K562 (cell line): ENCODE measurements around the gene MACROH2A2. TPM values are rescaled to one million over a fixed set of nuclear protein-coding genes. Genes with fewer than 3 reads are reported as not detected.

Source experiments
- ATAC-seq: fragments of 200-7000 bp; cut with Tn5 transposase; 3 replicates; pipeline ENCODE4 v1.9.1; 2020; ENCODE audit warnings: moderate library complexity
- BruUV-seq: library from RNA; stranded (reverse); fragments of 400-500 nt; replicated peaks from 2 replicates; lab custom pipeline; 2021; lab: Mats Ljungman, UMichigan
- CTCF ChIA-PET: fragments of 300-600 bp; formaldehyde crosslinking; extraction: SDS; loops from one replicate; lab custom pipeline; 2021; ENCODE audit warnings: low intra/inter-chr PET ratio; lab: Yijun Ruan, JAX
- POLR2A ChIA-PET: fragments of 300-600, 350-650 bp; sonication (Branson Sonifier 250); formaldehyde crosslinking; extraction: SDS; loops from one replicate; lab custom pipeline; 2021; ENCODE audit warnings: antibody characterized with exemption, inconsistent platforms; lab: Yijun Ruan, JAX
- DNase-seq, 4 experiments: peaks; one replicate each; pipeline versions ENCODE4 v3.0.0 to v3.0.0-alpha.2; 2011 to 2018; ENCODE audit warnings: low spot score in 3 of 4, mixed read lengths in 3 of 4; ENCODE audit errors: extremely low read depth in 1 of 4
- FAIRE-seq: peaks from 2 replicates; lab custom pipeline; 2011; peaks lifted over from hg19 to GRCh38; lab: Jason Lieb, UNC
- H2AFZ ChIP-seq: 2 replicates; pipeline ENCODE4 v1.6.0; 2011; ENCODE audit warnings: low read depth, low read length, control low read depth, inconsistent platforms
- H3K27ac ChIP-seq: fragments of 200-600 bp; 3 replicates; pipeline ENCODE4 v1.8.0; 2011; ENCODE audit warnings: low read depth, mild to moderate bottlenecking, control low read depth, inconsistent platforms, low read length, moderate library complexity, mixed read lengths; ENCODE audit errors: extremely low read depth
- H3K27me3 ChIP-seq, 2 experiments: fragments of 300-600 bp in 1 of 2; 2 replicates in 1 of 2; 3 replicates in 1 of 2; pipeline versions ENCODE4 v1.6.0 to v1.8.0; 2011; ENCODE audit warnings: inconsistent platforms in 2 of 2, low read length in 2 of 2, mild to moderate bottlenecking in 1 of 2, mixed read lengths in 1 of 2, moderate library complexity in 1 of 2; ENCODE audit not compliant: control insufficient read depth in 2 of 2, insufficient read depth in 2 of 2
- H3K36me3 ChIP-seq: fragments of 300-600 bp; 3 replicates; pipeline ENCODE4 v1.8.0; 2011; ENCODE audit warnings: mild to moderate bottlenecking, low read length, inconsistent platforms; ENCODE audit not compliant: control insufficient read depth, insufficient read depth
- H3K4me1 ChIP-seq, 2 experiments: fragments of 200-600 bp in 1 of 2; replicated peaks in 1 of 2; 2 replicates in 1 of 2; 3 replicates in 1 of 2; pipeline versions ENCODE4 v1.5.1 to v1.8.0; 2011; ENCODE audit warnings: inconsistent platforms in 2 of 2, low read length in 2 of 2, mild to moderate bottlenecking in 1 of 2, mixed read lengths in 1 of 2, moderate library complexity in 1 of 2; ENCODE audit not compliant: control insufficient read depth in 2 of 2, insufficient read depth in 2 of 2
- H3K4me2 ChIP-seq: 2 replicates; pipeline ENCODE4 v1.6.1; 2011; ENCODE audit warnings: low read length, control low read depth, inconsistent platforms, mixed read lengths; ENCODE audit not compliant: insufficient read depth
- H3K4me3 ChIP-seq: fragments of 200-600 bp; sonication (generic), shearing (Covaris generic); 2 replicates; pipeline ENCODE4 v1.5.1; 2016; ENCODE audit warnings: control low read depth, inconsistent platforms
- H3K79me2 ChIP-seq: fragments of 200-600 bp; 3 replicates; pipeline ENCODE4 v1.8.0; 2011; ENCODE audit warnings: low read length, inconsistent platforms; ENCODE audit not compliant: control insufficient read depth, insufficient read depth
- H3K9ac ChIP-seq, 2 experiments: 2 replicates each; pipeline versions ENCODE4 v1.6.0 to v1.6.1; 2011; ENCODE audit warnings: low read depth in 2 of 2, low read length in 2 of 2, control low read depth in 1 of 2, inconsistent platforms in 1 of 2, mild to moderate bottlenecking in 1 of 2, mixed read lengths in 1 of 2; ENCODE audit not compliant: insufficient read depth in 1 of 2
- H3K9me1 ChIP-seq: one replicate; pipeline ENCODE4 v1.6.0; 2011; ENCODE audit warnings: inconsistent platforms, mild to moderate bottlenecking, low read length, moderate library complexity; ENCODE audit not compliant: control insufficient read depth, insufficient read depth
- H3K9me3 ChIP-seq: replicated peaks from 2 replicates; pipeline ENCODE4 v1.5.1; 2011; ENCODE audit warnings: low read depth, low read length, inconsistent platforms; ENCODE audit not compliant: control insufficient read depth, insufficient read depth
- H4K20me1 ChIP-seq: replicated peaks from 2 replicates; pipeline ENCODE4 v1.6.1; 2011; ENCODE audit warnings: low read length, inconsistent platforms, mixed read lengths; ENCODE audit not compliant: control insufficient read depth, insufficient read depth
- BRD9 ChIP-seq: fragments of 450-650 bp; IDR thresholded peaks from 2 replicates; pipeline ENCODE4 v1.6.1; 2018; ENCODE audit warnings: low read depth; ENCODE audit not compliant: partially characterized antibody
- EHMT2 ChIP-seq: fragments of 450-650 bp; IDR thresholded peaks from 2 replicates; pipeline ENCODE4 v1.6.1; 2018; ENCODE audit warnings: antibody characterized with exemption
- LEF1 ChIP-seq: fragments of 450-650 bp; IDR thresholded peaks from 2 replicates; pipeline ENCODE4 v1.6.1; 2016; ENCODE audit warnings: mild to moderate bottlenecking
- POLR2G ChIP-seq: fragments of 200-400 bp; formaldehyde crosslinking; IDR thresholded peaks from 2 replicates; pipeline ENCODE4 v1.6.1; 2017; ENCODE audit warnings: low read depth, mild to moderate bottlenecking, antibody characterized with exemption, low read length, moderate library complexity
- POU5F1 ChIP-seq: fragments of 150-350 bp; IDR thresholded peaks from 2 replicates; pipeline ENCODE4 v1.6.1; 2014; ENCODE audit warnings: borderline replicate concordance, low read length, low read depth, mild to moderate bottlenecking; ENCODE audit not compliant: partially characterized antibody
- RBBP5 ChIP-seq: fragments of 200-600 bp; sonication (generic); IDR thresholded peaks from 2 replicates; pipeline ENCODE4 v1.6.1; 2012; ENCODE audit warnings: borderline replicate concordance, mild to moderate bottlenecking, low read length, control low read depth, inconsistent platforms; ENCODE audit not compliant: insufficient read depth, poor library complexity, severe bottlenecking
- SIX5 ChIP-seq, 2 experiments: IDR thresholded peaks; 2 replicates each; pipeline ENCODE4 v1.6.1; 2011; ENCODE audit warnings: low read length in 2 of 2, borderline replicate concordance in 1 of 2, low read depth in 1 of 2, mild to moderate bottlenecking in 1 of 2, moderate library complexity in 1 of 2; ENCODE audit not compliant: insufficient read depth in 1 of 2
- SUPT5H ChIP-seq: fragments of 450-650 bp; IDR thresholded peaks from 2 replicates; pipeline ENCODE4 v1.6.1; 2016
- ZFP36 ChIP-seq: fragments of 150-350 bp; IDR thresholded peaks from 2 replicates; pipeline ENCODE4 v1.6.1; 2018; ENCODE audit warnings: low read length, low read depth; ENCODE audit not compliant: partially characterized antibody
- ZNF232 ChIP-seq: sonication (generic); formaldehyde crosslinking; IDR thresholded peaks from 2 replicates; pipeline ENCODE4 v1.8.0; 2022; ENCODE audit warnings: mild to moderate bottlenecking, missing genetic modification reagents
- WGBS: fragments of 100-300 bp; shearing (Covaris generic); methylation state at CpG from one replicate; pipeline ENCODE4 v1.1.6; 2016; ENCODE audit warnings: low coverage, mixed read lengths; ENCODE audit not compliant: insufficient coverage; ENCODE audit errors: missing lambda C conversion rate; 5-methylcytosine and 5-hydroxymethylcytosine counted together
- in situ Hi-C: fragments of 300-500 bp; cut with MboI; formaldehyde crosslinking; loops from 4 replicates; pipeline ENCODE4 v1.15.0; 2018; ENCODE audit warnings: inconsistent platforms, mixed read lengths
- intact Hi-C: fragments of 100-400 bp; cut with micrococcal nuclease; formaldehyde crosslinking; loops from 2 replicates; pipeline ENCODE4 v1.14.2; 2022
- polyA plus RNA-seq, 8 experiments: library from polyadenylated mRNA; depleted of rRNA in 4 of 8; stranded (reverse) in 5 of 8; unstranded in 3 of 8; fragments of >200 nt; fragmentation: Nextera tagmentation in 2 of 8; fragmentation: Illumina TruSeq in 1 of 8; extraction: Ambion mirVana in 2 of 8; extraction: Trizol in 1 of 8; gene quantifications; 2 replicates each; pipeline versions ENCODE4 v1.2.1 to v1.2.3, GENCODE V29; 2011 to 2014; ENCODE audit warnings: inconsistent platforms in 1 of 8, missing spikeins in 1 of 8
- total RNA-seq, 7 experiments: library from RNA; depleted of rRNA in 6 of 7; stranded (reverse); fragments of >200 nt in 6 of 7; fragmentation: Illumina TruSeq in 2 of 7; extraction: Trizol in 2 of 7; gene quantifications; 2 replicates each; pipeline versions ENCODE4 v1.2.1 to v1.2.3, GENCODE V29; 2011 to 2021; ENCODE audit warnings: low replicate concordance in 1 of 7
- TF ChIP-seq, protein P1 (sequence below): fragments of 250-450 bp; sonication (Bioruptor Pico); IDR thresholded peaks from 2 replicates; pipeline ENCODE4 v1.5.1; 2021; ENCODE audit warnings: mild to moderate bottlenecking

Gene MACROH2A2
- total and polyA plus RNA-seq, 9 of the 15 experiments (the other 6 are each of a cell fraction or from before 2014, with no cell fraction given) = 0.07 TPM; not detected in 8

DNA sequence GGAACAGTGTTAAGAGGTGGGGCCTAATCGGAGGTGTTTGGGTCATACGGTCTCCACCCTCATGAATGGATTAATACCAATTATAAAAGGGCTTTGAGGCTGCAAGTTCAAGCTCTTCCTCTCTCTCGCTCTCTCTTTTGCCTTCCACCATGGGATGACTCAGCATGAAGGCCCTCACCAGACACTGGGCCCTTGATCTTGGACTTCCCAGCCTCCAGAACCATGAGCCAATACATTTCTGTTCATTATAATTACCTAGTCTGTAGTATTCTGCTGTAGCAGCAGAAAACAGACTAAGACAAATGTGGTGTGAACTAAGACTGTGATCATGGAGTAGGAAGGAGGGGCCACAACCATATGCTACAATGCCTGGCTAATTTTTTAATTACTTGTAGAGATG is 72.3 kb downstream of the MACROH2A2 start (continued):
- no peak for TF ChIP-seq SIX5 (IDR thresholded peaks at IDR 0.05; ENCODE audit: borderline replicate concordance in 1 of 2, insufficient read depth in 1 of 2, low read depth in 1 of 2, low read length in 2 of 2)
- no peak for TF ChIP-seq ZFP36
- TF ChIP-seq, protein P1, sequence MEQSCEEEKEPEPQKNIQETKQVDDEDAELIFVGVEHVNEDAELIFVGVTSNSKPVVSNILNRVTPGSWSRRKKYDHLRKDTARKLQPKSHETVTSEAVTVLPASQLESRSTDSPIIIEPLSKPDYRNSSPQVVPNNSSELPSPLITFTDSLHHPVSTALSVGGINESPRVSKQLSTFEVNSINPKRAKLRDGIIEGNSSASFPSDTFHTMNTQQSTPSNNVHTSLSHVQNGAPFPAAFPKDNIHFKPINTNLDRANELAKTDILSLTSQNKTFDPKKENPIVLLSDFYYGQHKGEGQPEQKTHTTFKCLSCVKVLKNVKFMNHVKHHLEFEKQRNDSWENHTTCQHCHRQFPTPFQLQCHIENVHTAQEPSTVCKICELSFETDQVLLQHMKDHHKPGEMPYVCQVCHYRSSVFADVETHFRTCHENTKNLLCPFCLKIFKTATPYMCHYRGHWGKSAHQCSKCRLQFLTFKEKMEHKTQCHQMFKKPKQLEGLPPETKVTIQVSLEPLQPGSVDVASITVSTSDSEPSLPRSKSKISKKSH (CRISPR knock-in tag) = no peak
- no peak for TF ChIP-seq SUPT5H
- no peak for TF ChIP-seq EHMT2
- no peak for TF ChIP-seq LEF1
- TF ChIP-seq BRD9 = no peak
- TF ChIP-seq POU5F1 = no peak

DNA sequence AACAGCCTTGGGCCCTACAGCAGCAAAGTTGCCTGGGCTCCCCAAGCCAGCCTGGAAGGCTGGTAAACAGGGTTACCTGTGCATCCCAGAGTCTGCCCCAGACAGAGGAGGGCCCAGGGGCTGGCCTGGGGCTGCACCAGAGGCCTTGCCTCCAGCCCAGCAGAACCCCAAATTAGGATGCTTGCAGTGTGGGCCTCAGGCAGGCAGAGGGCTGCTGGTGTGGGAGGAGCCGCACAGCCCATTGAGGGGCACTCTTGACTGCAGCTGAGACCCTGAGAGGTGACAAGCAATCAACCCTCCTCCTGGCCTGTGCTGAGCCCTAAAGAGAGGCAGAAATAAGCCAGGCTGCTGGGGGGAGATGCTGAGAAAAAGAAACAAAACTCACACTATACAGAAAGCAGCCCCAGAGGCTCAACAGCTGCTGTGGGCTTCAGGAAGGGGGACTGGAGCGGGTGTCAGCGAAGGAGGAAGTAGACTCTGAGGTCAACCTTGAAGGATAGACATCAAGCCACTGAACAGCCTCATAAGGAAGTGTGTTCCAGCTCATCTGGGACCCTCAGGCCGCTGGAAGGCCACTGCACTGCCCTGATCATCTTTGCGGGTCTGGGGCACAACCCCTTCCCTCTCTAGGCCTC is 73.4 kb downstream of the MACROH2A2 start:
- Histone ChIP-seq H3K4me1 (peaks cover 4 to 12% of the 10 kb centered on the region in 2 experiments; a peak in 4 of 5 replicates), H2AFZ (no peak overlapping the region), H4K20me1 (no peaks in the 10 kb centered on the region; the same call in 1 of the 2 replicates), H3K27me3 (no peaks in the 10 kb centered on the region), H3K4me2 (no peak overlapping the region), H3K79me2 (peaks cover 4% of the 10 kb centered on the region; the same call in 1 of the 3 replicates), H3K27ac (no peak overlapping the region), H3K9me1 (no peaks in the 10 kb centered on the region), H3K9ac (peak overlapping the region in 1 of 2 experiments; percentile 49; a peak in 1 of 4 replicates), H3K4me3 (no peak overlapping the region), H3K36me3 (peaks cover 2% of the 10 kb centered on the region; the same call in 2 of the 3 replicates), H3K9me3 (no peaks in the 10 kb centered on the region)
- POLR2A ChIA-PET = interaction anchor here (1.1 kb wide), 1 partner anchor 8 kb away, joined by 3 read pairs; no protein-coding TSS in a partner anchor
- WGBS = 67% methylated on average over 5 of the region's 5 CpGs
- DNase-seq (no peak), ATAC-seq (peak; percentile 8; the same call in 2 of the 3 replicates), FAIRE-seq (no peak)
- CTCF ChIA-PET = no interaction called here
- in situ Hi-C loops = no loop called here
- BruUV-seq = no TSS peak
- TF ChIP-seq RBBP5 (no peak), POLR2G (0 out of 2 replicates have a peak, but pooled peaks have one; percentile 38), ZNF232 (0 out of 2 replicates have a peak, but pooled peaks have one; percentile 28)
- intact Hi-C loops = no loop called here
